CD4-positive, alpha-beta T cell treated with Interleukin-2 at 100 ng/mL for 4 hours (primary cell): ENCODE data around the gene TSPEAR.

ENCODE experiments used
- DNase-seq: peaks from one replicate; pipeline ENCODE4 v3.0.0-alpha.2; 2020; ENCODE audit warnings: low spot score

The TSPEAR gene

GRCh38 chr21:44720170-44720569 lies 8.8 kb upstream of the TSPEAR start:
- no peak for DNase-seq

DNA sequence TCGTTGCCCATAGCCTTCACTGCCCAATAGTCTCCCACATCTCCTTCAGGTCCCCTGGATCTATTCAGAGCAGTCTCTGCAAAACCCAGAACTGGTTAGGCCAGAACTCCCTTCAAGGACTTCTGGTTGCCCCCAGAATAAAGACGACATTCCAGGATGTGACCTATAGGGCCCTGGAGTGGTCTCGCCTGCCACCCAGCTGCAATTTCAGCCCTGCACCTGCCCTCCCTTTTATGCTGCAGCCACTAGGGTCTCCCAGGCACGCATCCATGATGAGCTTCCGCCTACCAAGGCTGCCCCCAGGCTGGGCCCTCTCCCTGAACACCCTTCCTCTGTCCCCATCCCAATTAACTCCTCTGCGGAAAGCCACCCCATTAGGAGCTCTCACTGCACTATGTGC lies 7.2 kb upstream of the TSPEAR start:
- DNase-seq, result no peak

DNA sequence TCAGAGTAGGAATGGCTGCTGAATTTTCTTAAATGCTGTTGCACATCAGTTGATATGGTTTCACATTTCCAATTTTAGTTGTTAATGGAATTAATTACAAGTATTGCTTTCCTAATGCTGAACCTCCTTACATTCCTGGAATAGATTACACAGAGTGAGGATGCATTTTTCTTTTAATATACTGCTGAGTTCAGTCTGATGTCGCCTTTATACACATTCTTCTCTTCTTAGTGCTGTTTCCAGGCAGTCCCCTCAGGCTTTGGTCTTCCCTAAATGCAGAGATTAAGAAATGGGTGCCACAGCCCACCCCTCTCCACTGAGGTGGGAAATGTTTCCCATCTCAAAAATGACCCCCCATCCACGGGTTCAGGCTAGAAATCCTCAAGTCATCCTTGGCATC lies 6.7 kb upstream of the TSPEAR start:
- DNase-seq, result no peak

- DNase-seq, result no peak
Observed at GRCh38 chr21:44716984-44717383, 5.6 kb upstream of the TSPEAR start.

- DNase-seq, result no peak
Observed at GRCh38 chr21:44714905-44715304, 3.5 kb upstream of the TSPEAR start.

GRCh38 chr21:44713846-44714245 lies 2.5 kb upstream of the TSPEAR start:
- no peak for DNase-seq

DNA sequence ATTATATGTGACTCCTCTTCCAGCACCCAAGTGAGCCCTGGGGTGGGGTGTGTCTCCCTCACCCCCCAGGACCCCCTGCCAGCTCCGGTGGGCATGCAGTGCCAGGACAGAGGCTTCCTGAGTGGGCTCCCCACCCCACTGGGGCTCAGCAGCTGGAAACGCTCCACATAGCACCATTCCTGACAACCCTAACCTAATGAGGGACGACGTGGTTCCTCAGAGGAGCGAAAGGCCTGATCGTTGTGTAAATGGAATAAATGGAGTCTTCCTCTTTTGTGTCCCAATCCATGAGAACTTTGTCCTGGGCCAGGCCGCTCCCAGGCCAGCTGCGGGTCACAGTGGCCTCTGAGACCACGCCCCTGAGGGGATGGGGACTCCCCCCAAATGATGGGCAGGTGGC lies 1.8 kb upstream of the TSPEAR start:
- DNase-seq, result no peak

- DNase-seq, result no peak
Observed at GRCh38 chr21:44712203-44713028, 1.0 kb upstream of the TSPEAR start.

- no peak for DNase-seq
Observed at GRCh38 chr21:44710756-44711326, 531 bp downstream of the TSPEAR start.

GRCh38 chr21:44710294-44710665 lies 1.1 kb downstream of the TSPEAR start:
- no peak for DNase-seq

- no peak for DNase-seq
Observed at GRCh38 chr21:44709426-44710293, 1.7 kb downstream of the TSPEAR start.

GRCh38 chr21:44708866-44709425 lies 2.4 kb downstream of the TSPEAR start:
- DNase-seq, result no peak

DNA sequence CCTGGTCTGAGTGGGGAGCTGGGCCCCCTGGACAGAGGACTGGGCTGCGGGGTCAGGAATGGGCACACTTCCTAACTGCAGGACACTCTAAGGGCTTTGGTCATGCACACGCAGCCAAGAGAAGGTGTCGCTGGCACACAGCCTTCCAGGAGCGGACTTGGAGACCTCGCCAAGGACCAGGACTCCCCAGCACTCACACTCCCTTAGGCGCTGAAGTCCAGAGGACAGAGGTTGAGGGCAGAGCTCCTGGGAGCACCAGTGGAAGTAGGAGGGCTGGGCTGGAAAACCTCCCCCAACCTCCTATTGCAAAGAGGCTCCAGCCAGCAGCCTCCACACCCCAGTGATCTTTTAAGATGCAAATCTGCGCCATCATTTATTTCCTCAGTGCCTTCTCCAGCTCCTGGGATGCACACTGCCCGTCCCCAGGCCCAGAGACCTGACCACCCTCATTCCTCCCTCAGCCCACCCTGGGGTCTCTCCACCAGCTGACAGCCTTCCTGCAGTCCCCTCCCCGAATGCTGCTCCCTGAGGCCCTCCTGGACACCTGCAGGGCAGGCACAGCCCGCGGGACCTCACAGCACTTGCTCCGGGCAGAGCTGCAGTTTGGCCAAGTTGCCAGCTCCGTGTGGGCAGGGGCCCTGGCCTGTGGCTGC lies 3.0 kb downstream of the TSPEAR start:
- DNase-seq, result no peak

DNA sequence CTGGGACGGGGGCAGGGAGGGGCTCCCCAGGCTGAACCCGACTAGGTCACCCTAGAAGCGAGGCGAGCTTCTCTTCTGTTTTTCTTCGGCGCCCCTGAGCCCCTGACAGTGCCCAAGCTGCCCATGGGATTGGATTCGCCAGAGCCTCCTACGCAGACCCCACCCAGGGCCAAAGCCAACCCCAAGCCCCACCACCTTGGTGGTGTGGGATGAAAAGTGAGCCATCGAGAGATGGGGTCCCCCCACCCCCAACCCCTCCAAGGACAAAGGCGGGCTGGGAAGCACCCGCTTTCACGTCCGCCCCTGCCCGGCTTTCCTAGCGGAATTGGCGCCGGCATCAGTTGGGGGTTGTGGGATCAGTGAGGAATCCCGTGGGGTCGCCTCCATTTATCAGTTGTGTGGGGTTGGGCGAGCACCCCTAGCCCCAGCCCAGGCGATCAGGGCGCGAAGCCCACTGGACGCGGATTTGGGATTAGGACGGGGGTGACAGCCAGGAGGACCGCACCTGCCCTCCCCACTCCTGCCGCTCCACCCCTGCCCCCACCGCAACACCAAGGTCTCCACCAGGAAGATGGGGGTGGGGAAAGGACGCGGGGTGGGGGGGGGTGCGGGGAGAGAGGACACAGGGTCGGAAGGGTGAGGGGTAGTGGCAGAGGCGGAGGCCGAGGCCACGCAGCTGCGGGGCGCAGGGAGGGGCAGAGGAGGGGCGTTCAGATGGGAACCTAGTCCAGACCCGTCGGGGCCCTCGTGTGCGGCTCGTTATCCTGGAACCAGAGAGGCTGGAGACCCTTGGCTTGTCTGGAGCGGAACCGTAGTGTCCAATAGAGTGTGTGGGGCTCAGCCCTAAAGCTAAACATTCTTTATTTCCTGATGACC lies 4.4 kb downstream of the TSPEAR start:
- no peak for DNase-seq

DNA sequence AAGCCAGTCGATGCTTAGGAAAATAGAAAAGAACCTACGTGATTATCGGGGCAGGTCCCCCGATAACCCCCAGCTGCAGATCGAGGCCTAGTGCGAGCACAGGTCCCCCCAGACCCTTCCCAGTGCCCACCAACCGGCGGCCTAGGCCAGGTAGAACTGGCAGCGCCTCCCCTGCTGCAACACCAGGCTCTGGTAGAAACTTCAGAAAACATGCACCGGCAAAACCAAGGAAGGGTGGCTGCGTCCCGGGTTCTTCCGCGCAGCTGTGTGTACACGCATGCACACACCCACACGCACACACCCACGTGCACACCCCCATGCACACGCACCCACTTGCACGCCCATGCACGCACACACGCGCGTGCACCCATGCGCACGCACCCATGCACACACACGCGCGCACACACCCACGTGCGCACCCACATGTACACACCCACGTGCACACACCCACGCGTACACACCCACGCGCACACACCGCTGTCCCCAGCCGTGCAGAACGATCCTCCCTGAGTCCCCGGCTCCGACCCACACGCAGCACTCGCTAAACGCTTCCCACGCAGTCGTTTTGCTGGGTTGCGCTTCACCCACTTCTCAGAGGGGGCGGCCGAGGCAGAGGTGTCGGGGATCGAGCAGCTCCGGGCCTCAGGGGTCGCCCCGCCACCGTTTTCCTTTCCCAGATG lies 5.2 kb downstream of the TSPEAR start:
- DNase-seq, result no peak

- DNase-seq, result no peak
Observed at GRCh38 chr21:44704636-44705001, 6.8 kb downstream of the TSPEAR start.

DNA sequence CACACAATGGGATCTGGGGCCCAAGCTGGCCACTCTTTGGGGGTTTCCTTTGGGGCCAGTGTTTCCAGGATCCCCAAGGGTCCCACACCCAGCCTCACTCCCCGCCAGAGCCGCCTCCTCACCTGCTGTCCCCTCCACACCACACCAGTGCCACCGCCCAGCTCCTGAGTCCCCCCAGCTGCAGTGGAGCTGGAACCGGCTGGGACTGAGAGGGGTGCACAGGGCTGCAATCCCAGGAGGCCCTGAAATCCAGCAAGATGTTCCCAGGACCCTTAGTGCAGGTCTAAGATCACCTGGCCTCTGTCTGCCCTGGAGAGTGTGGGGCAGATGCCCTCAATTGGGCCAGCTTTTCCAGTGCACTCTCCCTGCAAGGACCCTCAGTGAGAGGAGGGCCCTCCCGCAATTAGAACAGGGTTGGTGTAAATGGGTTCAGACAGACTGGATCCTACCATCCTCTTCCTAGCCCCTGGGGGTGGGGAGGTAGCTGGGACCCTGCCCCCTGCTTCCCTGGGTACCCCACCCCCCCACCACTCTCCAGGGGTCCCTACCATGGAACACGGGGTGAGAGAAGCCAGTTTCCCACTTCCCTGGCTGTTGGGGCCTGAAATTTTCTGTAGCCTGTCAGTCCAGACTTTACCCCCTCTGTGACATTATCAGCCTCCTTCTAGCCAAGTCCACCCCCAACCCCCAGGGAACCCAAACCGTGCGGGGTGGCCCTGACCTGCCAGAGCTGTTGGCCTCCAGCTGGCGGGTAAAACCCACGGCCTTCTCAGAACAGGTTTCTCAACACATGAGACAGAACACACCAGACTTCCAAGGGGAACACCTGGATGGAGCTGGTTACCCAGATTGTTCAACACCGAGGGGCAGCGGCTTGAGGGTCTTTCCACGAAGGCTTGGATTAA lies 7.4 kb downstream of the TSPEAR start:
- DNase-seq, result no peak

GRCh38 chr21:44702973-44703730 lies 8.2 kb downstream of the TSPEAR start:
- DNase-seq, result no peak
